ENCODE measurements around the gene ZNF750. TPM values are rescaled to one million over a fixed set of nuclear protein-coding genes. Genes with fewer than 3 reads are reported as not detected.

The ZNF750 gene
- total RNA-seq, 1 experiment from 2014 or later, result 0.14 TPM

DNA sequence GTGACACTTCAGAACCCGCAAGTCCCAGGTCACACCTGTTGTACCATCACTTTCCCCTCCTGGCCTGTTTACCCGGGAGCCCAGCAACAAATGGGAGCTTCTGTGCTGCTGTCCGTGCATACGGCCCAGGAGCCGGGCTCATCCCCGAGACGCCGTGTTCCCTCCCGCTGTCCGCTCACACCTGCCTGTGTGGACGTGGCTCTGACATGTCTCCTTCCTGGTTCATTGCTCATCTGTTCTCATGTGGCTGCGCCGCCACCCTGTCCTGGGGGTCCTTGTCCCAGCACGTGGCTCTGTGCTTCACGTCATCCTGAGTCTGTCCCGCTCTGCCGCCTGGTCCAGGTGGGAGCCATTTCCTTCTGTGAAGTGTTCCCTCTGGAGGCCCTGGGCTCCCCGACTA lies 50.0 kb downstream of the ZNF750 start:
- intact Hi-C loops (cut with micrococcal nuclease; ENCODE audit: unreplicated experiment), result loop anchor here (10.0 kb wide), 1 partner anchor 315 kb away; no protein-coding TSS in a partner anchor
- TF ChIP-seq, protein P1, sequence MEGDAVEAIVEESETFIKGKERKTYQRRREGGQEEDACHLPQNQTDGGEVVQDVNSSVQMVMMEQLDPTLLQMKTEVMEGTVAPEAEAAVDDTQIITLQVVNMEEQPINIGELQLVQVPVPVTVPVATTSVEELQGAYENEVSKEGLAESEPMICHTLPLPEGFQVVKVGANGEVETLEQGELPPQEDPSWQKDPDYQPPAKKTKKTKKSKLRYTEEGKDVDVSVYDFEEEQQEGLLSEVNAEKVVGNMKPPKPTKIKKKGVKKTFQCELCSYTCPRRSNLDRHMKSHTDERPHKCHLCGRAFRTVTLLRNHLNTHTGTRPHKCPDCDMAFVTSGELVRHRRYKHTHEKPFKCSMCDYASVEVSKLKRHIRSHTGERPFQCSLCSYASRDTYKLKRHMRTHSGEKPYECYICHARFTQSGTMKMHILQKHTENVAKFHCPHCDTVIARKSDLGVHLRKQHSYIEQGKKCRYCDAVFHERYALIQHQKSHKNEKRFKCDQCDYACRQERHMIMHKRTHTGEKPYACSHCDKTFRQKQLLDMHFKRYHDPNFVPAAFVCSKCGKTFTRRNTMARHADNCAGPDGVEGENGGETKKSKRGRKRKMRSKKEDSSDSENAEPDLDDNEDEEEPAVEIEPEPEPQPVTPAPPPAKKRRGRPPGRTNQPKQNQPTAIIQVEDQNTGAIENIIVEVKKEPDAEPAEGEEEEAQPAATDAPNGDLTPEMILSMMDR (IDR thresholded peaks at IDR 0.05; ENCODE audit: insufficient read depth in 1 of 2, low read depth in 1 of 2, low read length in 1 of 2, severe bottlenecking in 1 of 2, unreplicated experiment in 1 of 2), result no peak
- BruUV-seq (replicated peaks), result no TSS peak
- no peaks in the 10 kb centered on the region for H3K4me1 Mint-ChIP-seq (ENCODE audit: low read depth, unreplicated experiment)
- H3K4me3 Mint-ChIP-seq (ENCODE audit: unreplicated experiment), result no peak overlapping the region
- Histone ChIP-seq H3K4me1 (no peaks in the 10 kb centered on the region), H3K9me3 (no peaks in the 10 kb centered on the region), H3K4me3 (ENCODE audit: low read depth, low read length) (no peak overlapping the region), H3K36me3 (ENCODE audit: control insufficient read depth, insufficient read depth, low read length) (no peaks in the 10 kb centered on the region; the same call in 1 of the 2 replicates), H3K27me3 (replicated peaks; ENCODE audit: control insufficient read depth, insufficient read depth, low read length) (no peaks in the 10 kb centered on the region)
- POLR2A ChIA-PET, result no interaction called here
- CTCF ChIA-PET, result no interaction called here
- H3K36me3 Mint-ChIP-seq (ENCODE audit: insufficient read depth, unreplicated experiment), result peaks cover 5% of the 10 kb centered on the region
- no peak for DNase-seq
- no peaks in the 10 kb centered on the region for H3K27me3 Mint-ChIP-seq (ENCODE audit: insufficient read depth, unreplicated experiment)
- peak overlapping the region; percentile 24 for H3K27ac Mint-ChIP-seq (ENCODE audit: unreplicated experiment)
- H3K9me3 Mint-ChIP-seq (ENCODE audit: unreplicated experiment), result no peaks in the 10 kb centered on the region

DNA sequence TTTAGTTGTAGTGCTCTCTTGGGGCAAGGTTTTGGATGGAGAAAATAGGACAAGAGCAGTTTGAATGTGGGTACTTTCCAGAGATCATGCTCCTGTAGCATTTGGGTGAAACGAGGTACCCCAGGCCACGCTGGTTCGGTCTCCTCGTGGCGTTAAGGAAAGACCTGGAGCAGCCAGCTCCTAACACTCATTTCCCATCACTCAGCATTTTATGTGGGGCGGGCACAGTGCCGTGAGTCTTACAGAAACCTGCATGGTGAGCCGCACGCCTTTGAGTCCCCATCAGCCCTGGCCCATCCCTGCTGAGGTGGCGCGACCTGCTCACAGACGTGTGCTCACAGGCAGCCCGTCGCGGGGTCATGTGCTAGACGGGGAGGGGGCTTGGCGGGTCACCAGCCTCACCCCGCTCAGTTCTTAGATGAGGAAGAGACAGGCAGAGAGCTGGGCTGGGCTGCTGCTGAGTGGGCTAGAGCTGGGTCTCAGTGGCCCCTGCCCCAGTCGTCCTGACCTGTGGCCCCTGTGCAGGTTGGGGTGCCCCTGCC lies 50.7 kb downstream of the ZNF750 start:
- Histone ChIP-seq H3K36me3 (ENCODE audit: control insufficient read depth, insufficient read depth, low read length) (no peaks in the 10 kb centered on the region; the same call in 1 of the 2 replicates), H3K4me1 (no peaks in the 10 kb centered on the region), H3K9me3 (no peaks in the 10 kb centered on the region), H3K27me3 (replicated peaks; ENCODE audit: control insufficient read depth, insufficient read depth, low read length) (no peaks in the 10 kb centered on the region), H3K4me3 (ENCODE audit: low read depth, low read length) (no peak overlapping the region)
- CTCF ChIA-PET, result no interaction called here
- H3K27me3 Mint-ChIP-seq (ENCODE audit: insufficient read depth, unreplicated experiment), result no peaks in the 10 kb centered on the region
- intact Hi-C loops (cut with micrococcal nuclease; ENCODE audit: unreplicated experiment), result no loop called here
- TF ChIP-seq, protein P1 (IDR thresholded peaks at IDR 0.05; ENCODE audit: insufficient read depth in 1 of 2, low read depth in 1 of 2, low read length in 1 of 2, severe bottlenecking in 1 of 2, unreplicated experiment in 1 of 2), result no peak
- no peak for DNase-seq
- no peaks in the 10 kb centered on the region for H3K4me1 Mint-ChIP-seq (ENCODE audit: low read depth, unreplicated experiment)
- H3K36me3 Mint-ChIP-seq (ENCODE audit: insufficient read depth, unreplicated experiment), result peaks cover 10% of the 10 kb centered on the region
- no TSS peak for BruUV-seq (replicated peaks)
- H3K4me3 Mint-ChIP-seq (ENCODE audit: unreplicated experiment), result no peak overlapping the region
- H3K27ac Mint-ChIP-seq (ENCODE audit: unreplicated experiment), result no peak overlapping the region
- H3K9me3 Mint-ChIP-seq (ENCODE audit: unreplicated experiment), result no peaks in the 10 kb centered on the region
- POLR2A ChIA-PET, result no interaction called here

DNA sequence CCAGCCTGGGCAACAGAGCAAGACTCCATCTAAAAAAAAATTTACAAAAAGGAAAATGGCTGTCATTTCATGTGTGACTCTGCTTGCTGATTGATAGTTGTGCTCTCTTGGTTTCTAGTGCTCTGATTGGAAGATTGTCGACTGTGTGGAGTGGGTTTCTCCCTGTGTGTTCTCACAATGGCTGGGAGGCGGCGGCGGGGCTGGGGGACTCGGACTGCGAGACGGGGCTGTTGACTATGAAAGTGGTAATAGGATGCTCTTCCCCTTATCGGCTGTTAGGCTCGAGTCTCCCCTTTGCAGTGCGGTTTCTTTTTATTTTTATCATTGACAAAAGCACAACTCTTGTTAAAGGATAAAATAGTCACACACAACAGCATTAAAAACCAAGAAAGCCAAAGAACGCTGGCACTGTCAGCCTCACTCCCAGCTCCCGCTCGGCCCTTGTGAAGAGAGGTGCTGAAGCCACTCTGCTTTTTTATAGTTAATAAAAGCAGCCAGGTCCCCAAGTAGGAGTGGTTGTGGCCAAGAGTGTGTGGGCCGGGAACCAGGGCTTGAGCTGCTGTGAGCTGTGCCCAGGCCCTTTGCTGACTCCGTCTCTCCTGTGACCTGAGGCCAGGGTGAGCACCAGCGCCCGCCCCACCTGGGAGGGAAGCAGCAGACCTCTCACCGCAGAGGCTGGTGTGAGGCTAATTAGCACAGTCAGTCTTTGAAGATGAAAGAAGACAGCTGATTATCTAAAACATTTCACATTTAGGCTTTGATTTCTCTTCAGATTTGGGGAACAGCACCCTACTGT lies 51.4 kb downstream of the ZNF750 start:
- Mint-ChIP-seq H3K9me3 (ENCODE audit: unreplicated experiment) (no peaks in the 10 kb centered on the region), H3K27me3 (ENCODE audit: insufficient read depth, unreplicated experiment) (no peaks in the 10 kb centered on the region), H3K4me1 (ENCODE audit: low read depth, unreplicated experiment) (no peaks in the 10 kb centered on the region), H3K27ac (ENCODE audit: unreplicated experiment) (no peak overlapping the region), H3K4me3 (ENCODE audit: unreplicated experiment) (no peak overlapping the region), H3K36me3 (ENCODE audit: insufficient read depth, unreplicated experiment) (peaks cover 11% of the 10 kb centered on the region)
- CTCF ChIA-PET, result no interaction called here
- Histone ChIP-seq H3K9me3 (no peaks in the 10 kb centered on the region), H3K4me1 (no peaks in the 10 kb centered on the region), H3K36me3 (ENCODE audit: control insufficient read depth, insufficient read depth, low read length) (no peaks in the 10 kb centered on the region; the same call in 1 of the 2 replicates), H3K27me3 (replicated peaks; ENCODE audit: control insufficient read depth, insufficient read depth, low read length) (no peaks in the 10 kb centered on the region), H3K4me3 (ENCODE audit: low read depth, low read length) (no peak overlapping the region)
- BruUV-seq (replicated peaks), result no TSS peak
- TF ChIP-seq, protein P1 (IDR thresholded peaks at IDR 0.05; ENCODE audit: insufficient read depth in 1 of 2, low read depth in 1 of 2, low read length in 1 of 2, severe bottlenecking in 1 of 2, unreplicated experiment in 1 of 2), result no peak
- DNase-seq, result no peak
- POLR2A ChIA-PET, result no interaction called here
- intact Hi-C loops (cut with micrococcal nuclease; ENCODE audit: unreplicated experiment), result no loop called here
